Measurements from ENCODE around the gene LRRC4. TPM values are rescaled to one million over a fixed set of nuclear protein-coding genes. Genes with fewer than 3 reads are reported as not detected.

Gene LRRC4
- total RNA-seq, 1 experiment from 2014 or later: 10.4 TPM

- Histone ChIP-seq H3K4me1 (ENCODE audit: insufficient read depth, low read length) (no peaks in the 10 kb centered on the region; the same call in 1 of the 2 replicates), H4K91ac (ENCODE audit: insufficient read length, low read depth, low read length) (no peak overlapping the region), H3K23me2 (ENCODE audit: insufficient read length, low read depth, low read length, poor library complexity, severe bottlenecking) (no peaks in the 10 kb centered on the region), H4K20me1 (ENCODE audit: control insufficient read depth, insufficient read depth, insufficient read length) (no peaks in the 10 kb centered on the region), H3K27ac (ENCODE audit: insufficient read length, low read depth, low read length) (no peak overlapping the region), H3K4ac (ENCODE audit: low read depth, low read length) (no peak overlapping the region), H3K79me2 (ENCODE audit: insufficient read depth, low read length) (no peaks in the 10 kb centered on the region), H2BK12ac (ENCODE audit: insufficient read length, low read depth, low read length) (no peak overlapping the region), H3K56ac (ENCODE audit: insufficient read length, low read depth, low read length) (no peak overlapping the region), H3K27me3 (ENCODE audit: insufficient read depth, low read length) (no peaks in the 10 kb centered on the region), H3K4me2 (ENCODE audit: insufficient read depth, insufficient read length, low read length) (no peak overlapping the region), H3K18ac (ENCODE audit: insufficient read length, low read depth, low read length) (no peak overlapping the region), H2BK15ac (ENCODE audit: low read depth, low read length) (no peak overlapping the region), H2AFZ (ENCODE audit: low read length) (no peak overlapping the region), H2BK120ac (ENCODE audit: low read depth, low read length, poor library complexity, severe bottlenecking) (no peak overlapping the region), H2AK5ac (ENCODE audit: insufficient read length, low read length) (no peak overlapping the region), H3K9ac (ENCODE audit: extremely low read depth, insufficient read length, low read length) (no peak overlapping the region), H4K8ac (replicated peaks; ENCODE audit: insufficient read length, low read depth, low read length) (no peak overlapping the region), H3K14ac (ENCODE audit: insufficient read depth, low read length) (no peak overlapping the region), H2BK20ac (ENCODE audit: low read depth, low read length, poor library complexity, severe bottlenecking) (no peak overlapping the region), H2BK5ac (ENCODE audit: insufficient read length, low read length) (no peak overlapping the region), H3K23ac (ENCODE audit: insufficient read length, low read depth, low read length) (no peak overlapping the region), H3K9me3 (ENCODE audit: control insufficient read depth, low read depth, low read length) (no peaks in the 10 kb centered on the region), H3K79me1 (ENCODE audit: insufficient read depth, low read depth, low read length, poor library complexity, severe bottlenecking) (no peaks in the 10 kb centered on the region), H3T11ph (ENCODE audit: low read length) (no peak overlapping the region), H4K5ac (ENCODE audit: insufficient read length, low read depth, low read length) (no peak overlapping the region)
- TF ChIP-seq CTCF (conservative IDR thresholded peaks at IDR 0.05): no peak
- DNase-seq: no peak
- H3K27me3 Mint-ChIP-seq (ENCODE audit: low read depth): no peaks in the 10 kb centered on the region; the same call in 1 of the 2 replicates
- no peak overlapping the region for H3K27ac Mint-ChIP-seq
- no peaks in the 10 kb centered on the region for H3K9me3 Mint-ChIP-seq
- no peak overlapping the region for H3K4me3 Mint-ChIP-seq
- peaks cover 20 to 23% of the 10 kb centered on the region in 2 experiments for H3K4me1 Mint-ChIP-seq
- H3K36me3 Mint-ChIP-seq (ENCODE audit: insufficient read depth in 1 of 3, low read depth in 3 of 3): peaks cover 0 to 2% (median 0%) of the 10 kb centered on the region in 3 experiments; a peak in 1 of 7 replicates
- WGBS (ENCODE audit: extremely low coverage, insufficient read length, low lambda C conversion rate): no CpG with 5 or more reads among the region's 3 CpGs
Observed at GRCh38 chr7:128007303-128007680, 23.9 kb downstream of the LRRC4 start.
